Measurements from ENCODE around the gene CCNY. TPM values are rescaled to one million over a fixed set of nuclear protein-coding genes. Genes with fewer than 3 reads are reported as not detected.

CCNY gene
- total RNA-seq, 1 experiment from 2014 or later = 62.2 TPM

DNA sequence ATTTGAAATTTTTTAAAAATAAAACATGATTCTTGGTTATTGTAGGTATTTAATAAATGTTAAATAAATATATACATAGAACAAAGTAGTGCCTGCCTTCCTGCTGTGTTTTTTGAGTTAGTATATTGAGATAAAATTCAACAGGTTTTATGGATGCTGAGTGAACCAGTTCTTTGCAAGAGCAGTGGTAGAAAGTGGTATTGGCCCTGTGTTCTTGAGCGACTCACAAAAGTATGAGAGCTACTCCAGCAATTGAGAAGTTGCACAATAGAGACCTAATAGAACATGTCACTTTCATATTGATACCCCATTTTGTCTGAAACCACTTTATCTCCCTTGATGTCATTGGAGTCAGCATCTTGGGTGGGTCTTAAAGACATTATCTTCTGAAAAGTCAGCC lies 236.3 kb downstream of the CCNY start:
- Histone ChIP-seq H3K79me2 (ENCODE audit: insufficient read depth, low read length) (no peaks in the 10 kb centered on the region), H2AFZ (ENCODE audit: low read depth, low read length, poor library complexity, severe bottlenecking) (no peak overlapping the region), H3K9me2 (ENCODE audit: insufficient read depth) (no peaks in the 10 kb centered on the region), H3K9ac (ENCODE audit: low read length) (no peak overlapping the region), H3K27me3 (ENCODE audit: insufficient read depth, low read length) (no peaks in the 10 kb centered on the region), H3K4me1 (ENCODE audit: control insufficient read depth in 1 of 2, insufficient read depth in 2 of 2, low read length in 2 of 2) (no peaks in the 10 kb centered on the region), H3K4me3 (replicated peaks in 1 of 2; ENCODE audit: low read depth in 1 of 2, low read length in 2 of 2) (no peak overlapping the region), H3K27ac (ENCODE audit: low read depth, low read length) (no peak overlapping the region), H4K20me1 (ENCODE audit: insufficient read depth) (no peaks in the 10 kb centered on the region; the same call in 1 of the 2 replicates), H3K9me3 (ENCODE audit: control insufficient read depth in 1 of 2, insufficient read depth in 1 of 2, low read depth in 1 of 2, low read length in 2 of 2) (no peaks in the 10 kb centered on the region), H3K36me3 (ENCODE audit: control insufficient read depth in 1 of 2, insufficient read depth in 2 of 2, low read length in 2 of 2) (no peaks in the 10 kb centered on the region), H3K4me2 (ENCODE audit: low read length) (no peak overlapping the region)
- ChIA-PET CTCF (interaction anchor here (1.0 kb wide), 1 partner anchor 10 kb away, joined by 5 read pairs; no protein-coding TSS in a partner anchor), POLR2A (no interaction called here), RAD21 (ENCODE audit: low non-redundant PET in 1 of 2, low total read pairs in 2 of 2, uncharacterized antibody in 2 of 2, unreplicated experiment in 2 of 2) (no interaction called here)
- ATAC-seq (no peak), DNase-seq (ENCODE audit: low read depth, low spot score) (no peak)
- BruUV-seq (replicated peaks) = no TSS peak
- no peak for TF ChIP-seq RAD21 (IDR thresholded peaks at IDR 0.05; ENCODE audit: low read depth)
- TF ChIP-seq, protein P1, sequence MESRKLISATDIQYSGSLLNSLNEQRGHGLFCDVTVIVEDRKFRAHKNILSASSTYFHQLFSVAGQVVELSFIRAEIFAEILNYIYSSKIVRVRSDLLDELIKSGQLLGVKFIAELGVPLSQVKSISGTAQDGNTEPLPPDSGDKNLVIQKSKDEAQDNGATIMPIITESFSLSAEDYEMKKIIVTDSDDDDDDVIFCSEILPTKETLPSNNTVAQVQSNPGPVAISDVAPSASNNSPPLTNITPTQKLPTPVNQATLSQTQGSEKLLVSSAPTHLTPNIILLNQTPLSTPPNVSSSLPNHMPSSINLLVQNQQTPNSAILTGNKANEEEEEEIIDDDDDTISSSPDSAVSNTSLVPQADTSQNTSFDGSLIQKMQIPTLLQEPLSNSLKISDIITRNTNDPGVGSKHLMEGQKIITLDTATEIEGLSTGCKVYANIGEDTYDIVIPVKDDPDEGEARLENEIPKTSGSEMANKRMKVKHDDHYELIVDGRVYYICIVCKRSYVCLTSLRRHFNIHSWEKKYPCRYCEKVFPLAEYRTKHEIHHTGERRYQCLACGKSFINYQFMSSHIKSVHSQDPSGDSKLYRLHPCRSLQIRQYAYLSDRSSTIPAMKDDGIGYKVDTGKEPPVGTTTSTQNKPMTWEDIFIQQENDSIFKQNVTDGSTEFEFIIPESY (IDR thresholded peaks at IDR 0.05; ENCODE audit: extremely low read depth, insufficient replicate concordance, low read length) = no peak
- no peak for TF ChIP-seq TCF7L2 (IDR thresholded peaks at IDR 0.05; ENCODE audit: borderline replicate concordance, extremely low read depth, insufficient read depth, insufficient read length)
- TF ChIP-seq, protein P2, sequence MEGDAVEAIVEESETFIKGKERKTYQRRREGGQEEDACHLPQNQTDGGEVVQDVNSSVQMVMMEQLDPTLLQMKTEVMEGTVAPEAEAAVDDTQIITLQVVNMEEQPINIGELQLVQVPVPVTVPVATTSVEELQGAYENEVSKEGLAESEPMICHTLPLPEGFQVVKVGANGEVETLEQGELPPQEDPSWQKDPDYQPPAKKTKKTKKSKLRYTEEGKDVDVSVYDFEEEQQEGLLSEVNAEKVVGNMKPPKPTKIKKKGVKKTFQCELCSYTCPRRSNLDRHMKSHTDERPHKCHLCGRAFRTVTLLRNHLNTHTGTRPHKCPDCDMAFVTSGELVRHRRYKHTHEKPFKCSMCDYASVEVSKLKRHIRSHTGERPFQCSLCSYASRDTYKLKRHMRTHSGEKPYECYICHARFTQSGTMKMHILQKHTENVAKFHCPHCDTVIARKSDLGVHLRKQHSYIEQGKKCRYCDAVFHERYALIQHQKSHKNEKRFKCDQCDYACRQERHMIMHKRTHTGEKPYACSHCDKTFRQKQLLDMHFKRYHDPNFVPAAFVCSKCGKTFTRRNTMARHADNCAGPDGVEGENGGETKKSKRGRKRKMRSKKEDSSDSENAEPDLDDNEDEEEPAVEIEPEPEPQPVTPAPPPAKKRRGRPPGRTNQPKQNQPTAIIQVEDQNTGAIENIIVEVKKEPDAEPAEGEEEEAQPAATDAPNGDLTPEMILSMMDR (IDR thresholded peaks at IDR 0.05 in 2 of 3, conservative IDR thresholded peaks at IDR 0.05 in 1 of 3; ENCODE audit: borderline replicate concordance in 1 of 3, insufficient read depth in 1 of 3, low read depth in 2 of 3, low read length in 2 of 3) = no peak
- no peak for TF ChIP-seq SP1 (IDR thresholded peaks at IDR 0.05; ENCODE audit: low read depth)
- TF ChIP-seq ELF1 (IDR thresholded peaks at IDR 0.05; ENCODE audit: borderline replicate concordance, low read depth) = no peak
- TF ChIP-seq, protein P3, sequence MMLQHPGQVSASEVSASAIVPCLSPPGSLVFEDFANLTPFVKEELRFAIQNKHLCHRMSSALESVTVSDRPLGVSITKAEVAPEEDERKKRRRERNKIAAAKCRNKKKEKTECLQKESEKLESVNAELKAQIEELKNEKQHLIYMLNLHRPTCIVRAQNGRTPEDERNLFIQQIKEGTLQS (IDR thresholded peaks at IDR 0.05) = no peak
- no peak for TF ChIP-seq EZH2phosphoT487 (IDR thresholded peaks at IDR 0.05; ENCODE audit: borderline replicate concordance)
- TF ChIP-seq YY1 (IDR thresholded peaks at IDR 0.05; ENCODE audit: extremely low read depth, insufficient replicate concordance, low read depth, low read length) = no peak
- no peak for TF ChIP-seq CBX3 (IDR thresholded peaks at IDR 0.05; ENCODE audit: low read depth)
- TF ChIP-seq POLR2AphosphoS5 (IDR thresholded peaks at IDR 0.05; ENCODE audit: low read depth, low read length) = no peak
- intact Hi-C loops (cut with micrococcal nuclease) = no loop called here

All from HCT116 (cell line).